GM12874 (cell line): ENCODE data around the gene CHURC1.

Source experiments
- CTCF ChIP-seq: IDR thresholded peaks from 2 replicates; pipeline ENCODE4 v1.5.1; 2011; ENCODE audit warnings: low read depth, mild to moderate bottlenecking, control low read depth, low read length, moderate library complexity; ENCODE audit not compliant: insufficient read depth

CHURC1 gene

GRCh38 chr14:64953661-64954060, 39.4 kb downstream of the CHURC1 start:
- no peak for TF ChIP-seq CTCF

GRCh38 chr14:64954491-64955240, 40.4 kb downstream of the CHURC1 start:
- TF ChIP-seq CTCF: no peak

GRCh38 chr14:64955297-64955696, 41.0 kb downstream of the CHURC1 start:
- TF ChIP-seq CTCF: no peak

GRCh38 chr14:64956697-64957406, 42.6 kb downstream of the CHURC1 start:
- TF ChIP-seq CTCF: no peak

GRCh38 chr14:64958201-64958600, 43.9 kb downstream of the CHURC1 start:
- no peak for TF ChIP-seq CTCF

GRCh38 chr14:64958743-64959142, 44.5 kb downstream of the CHURC1 start:
- no peak for TF ChIP-seq CTCF

- TF ChIP-seq CTCF: 0 out of 2 replicates have a peak, but pooled peaks have one; percentile 15
Measured at GRCh38 chr14:64960762-64961276, 46.6 kb downstream of the CHURC1 start.
